A673 (cell line): ENCODE data around the gene ARFGEF2.

ENCODE experiments used
- CTCF ChIP-seq: fragments of 300-800, 200-600 bp; sonication (generic); conservative IDR thresholded peaks from 2 replicates; pipeline ENCODE4 v1.5.1; 2017; ENCODE audit warnings: low read depth, mild to moderate bottlenecking, antibody characterized with exemption, low read length, moderate library complexity, mixed read lengths
- EZH2 ChIP-seq: fragments of 200-600 bp; sonication (generic); IDR thresholded peaks from 2 replicates; pipeline ENCODE4 v1.6.1; 2017; ENCODE audit warnings: borderline replicate concordance, low read depth, mild to moderate bottlenecking, mixed read lengths, antibody characterized with exemption, low read length; ENCODE audit not compliant: poor library complexity, severe bottlenecking

- TF ChIP-seq CTCF, result no peak
- no peak for TF ChIP-seq EZH2
Observed at GRCh38 chr20:48892891-48893290, 28.6 kb upstream of the ARFGEF2 start.
